Lower leg skin (tissue), 3 donors: ENCODE data around the gene ATXN3L.

ENCODE experiments used
- POLR2A ChIP-seq, 2 donors: fragments of 450-650 bp; IDR thresholded peaks; one replicate each; pipeline ENCODE4 v1.6.1; 2016 to 2017; ENCODE audit warnings: antibody characterized with exemption in 2 of 2, mild to moderate bottlenecking in 1 of 2, moderate library complexity in 1 of 2
- TF ChIP-seq, protein P1 (sequence below), 3 donors: fragments of 450-650 bp; IDR thresholded peaks; one replicate each; pipeline ENCODE4 v1.5.1; 2016; ENCODE audit warnings: antibody characterized with exemption in 3 of 3, mild to moderate bottlenecking in 3 of 3, moderate library complexity in 2 of 3

GRCh38 chrX:13338996-13339515, 19.2 kb upstream of the ATXN3L start:
- TF ChIP-seq, protein P1, sequence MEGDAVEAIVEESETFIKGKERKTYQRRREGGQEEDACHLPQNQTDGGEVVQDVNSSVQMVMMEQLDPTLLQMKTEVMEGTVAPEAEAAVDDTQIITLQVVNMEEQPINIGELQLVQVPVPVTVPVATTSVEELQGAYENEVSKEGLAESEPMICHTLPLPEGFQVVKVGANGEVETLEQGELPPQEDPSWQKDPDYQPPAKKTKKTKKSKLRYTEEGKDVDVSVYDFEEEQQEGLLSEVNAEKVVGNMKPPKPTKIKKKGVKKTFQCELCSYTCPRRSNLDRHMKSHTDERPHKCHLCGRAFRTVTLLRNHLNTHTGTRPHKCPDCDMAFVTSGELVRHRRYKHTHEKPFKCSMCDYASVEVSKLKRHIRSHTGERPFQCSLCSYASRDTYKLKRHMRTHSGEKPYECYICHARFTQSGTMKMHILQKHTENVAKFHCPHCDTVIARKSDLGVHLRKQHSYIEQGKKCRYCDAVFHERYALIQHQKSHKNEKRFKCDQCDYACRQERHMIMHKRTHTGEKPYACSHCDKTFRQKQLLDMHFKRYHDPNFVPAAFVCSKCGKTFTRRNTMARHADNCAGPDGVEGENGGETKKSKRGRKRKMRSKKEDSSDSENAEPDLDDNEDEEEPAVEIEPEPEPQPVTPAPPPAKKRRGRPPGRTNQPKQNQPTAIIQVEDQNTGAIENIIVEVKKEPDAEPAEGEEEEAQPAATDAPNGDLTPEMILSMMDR (IDR thresholded peaks at IDR 0.05): no peak
- TF ChIP-seq POLR2A (IDR thresholded peaks at IDR 0.05): no peak
